SJSA1 (cell line): ENCODE measurements around the gene ZNF688. TPM values are rescaled to one million over a fixed set of nuclear protein-coding genes. Genes with fewer than 3 reads are reported as not detected.

Source experiments
- DNase-seq, 2 experiments: peaks; one replicate each; pipeline ENCODE4 v3.0.0-alpha.2; 2015 to 2020; ENCODE audit warnings: low spot score in 2 of 2, low read depth in 1 of 2
- H3K27ac ChIP-seq: fragments of 250-450 bp; sonication (Bioruptor Pico); 2 replicates; pipeline ENCODE4 v1.5.1; 2020; ENCODE audit warnings: mild to moderate bottlenecking, moderate library complexity
- H3K27me3 ChIP-seq: fragments of 250-450 bp; sonication (Bioruptor Pico); replicated peaks from 2 replicates; pipeline ENCODE4 v1.5.1; 2020; ENCODE audit warnings: mild to moderate bottlenecking, moderate library complexity
- H3K36me3 ChIP-seq: fragments of 250-450 bp; sonication (Bioruptor Pico); 2 replicates; pipeline ENCODE4 v1.5.1; 2020; ENCODE audit warnings: mild to moderate bottlenecking
- H3K4me1 ChIP-seq: fragments of 250-450 bp; sonication (Bioruptor Pico); replicated peaks from 2 replicates; pipeline ENCODE4 v1.6.1; 2021; ENCODE audit warnings: mild to moderate bottlenecking
- H3K4me3 ChIP-seq: fragments of 250-450 bp; sonication (Bioruptor Pico); 2 replicates; pipeline ENCODE4 v1.5.1; 2020; ENCODE audit warnings: mild to moderate bottlenecking
- H3K9me3 ChIP-seq: fragments of 250-450 bp; sonication (Bioruptor Pico); replicated peaks from 2 replicates; pipeline ENCODE4 v1.5.1; 2020; ENCODE audit warnings: mild to moderate bottlenecking
- total RNA-seq: library from RNA; depleted of rRNA; stranded (reverse); fragments of >200 nt; shearing (Covaris generic); gene quantifications from 2 replicates; pipeline ENCODE4 v1.2.3, GENCODE V29; 2014

ZNF688 gene
- total RNA-seq, 1 experiment from 2014 or later = 7.3 TPM

GRCh38 chr16:30557957-30558788, 13.3 kb downstream of the ZNF688 start, which contains the start of gene ZNF764:
TSS of gene ZNF764 (minus strand) at chr16:30558374. CDS start at chr16:30558182, 192 bp downstream.
- Histone ChIP-seq H3K27me3 (no peaks in the 10 kb centered on the region), H3K4me1 (peaks cover 10% of the 10 kb centered on the region), H3K4me3 (peak within 1 kb of the TSS; percentile 75), H3K27ac (peak within 1 kb of the TSS; percentile 76), H3K9me3 (no peaks in the 10 kb centered on the region), H3K36me3 (peaks cover 31% of the 10 kb centered on the region)
- DNase-seq = peak; percentile 96 to 98

- Histone ChIP-seq H3K4me3 (peak overlapping the region; percentile 75), H3K27me3 (no peaks in the 10 kb centered on the region), H3K27ac (peak overlapping the region; percentile 76), H3K4me1 (peaks cover 10% of the 10 kb centered on the region), H3K9me3 (no peaks in the 10 kb centered on the region), H3K36me3 (peaks cover 34% of the 10 kb centered on the region)
- DNase-seq = no peak
These were observed 13.9 kb downstream of the ZNF688 start for GRCh38 chr16:30557707-30557956.

GRCh38 chr16:30556125-30556473, 15.4 kb downstream of the ZNF688 start:
- Histone ChIP-seq H3K9me3 (no peaks in the 10 kb centered on the region), H3K27ac (no peak overlapping the region), H3K27me3 (no peaks in the 10 kb centered on the region), H3K4me3 (no peak overlapping the region), H3K36me3 (peaks cover 34% of the 10 kb centered on the region), H3K4me1 (peaks cover 10% of the 10 kb centered on the region)
- DNase-seq = no peak

- H3K4me1 ChIP-seq = peaks cover 10% of the 10 kb centered on the region
- H3K36me3 ChIP-seq = peaks cover 34% of the 10 kb centered on the region
- no peak overlapping the region for H3K4me3 ChIP-seq
- H3K27me3 ChIP-seq = no peaks in the 10 kb centered on the region
- no peak overlapping the region for H3K27ac ChIP-seq
- no peaks in the 10 kb centered on the region for H3K9me3 ChIP-seq
- DNase-seq = no peak
These were observed 16.0 kb downstream of the ZNF688 start for GRCh38 chr16:30555315-30556124.

GRCh38 chr16:30554557-30555314, 16.8 kb downstream of the ZNF688 start:
- peaks cover 10% of the 10 kb centered on the region for H3K4me1 ChIP-seq
- H3K27me3 ChIP-seq = no peaks in the 10 kb centered on the region
- H3K4me3 ChIP-seq = no peak overlapping the region
- no peak overlapping the region for H3K27ac ChIP-seq
- no peaks in the 10 kb centered on the region for H3K9me3 ChIP-seq
- DNase-seq = no peak
- peaks cover 34% of the 10 kb centered on the region for H3K36me3 ChIP-seq

- H3K4me1 ChIP-seq = peaks cover 15% of the 10 kb centered on the region
- no peak overlapping the region for H3K27ac ChIP-seq
- no peaks in the 10 kb centered on the region for H3K27me3 ChIP-seq
- no peak overlapping the region for H3K4me3 ChIP-seq
- peaks cover 34% of the 10 kb centered on the region for H3K36me3 ChIP-seq
- no peaks in the 10 kb centered on the region for H3K9me3 ChIP-seq
- DNase-seq = no peak
These were observed 18.1 kb downstream of the ZNF688 start for GRCh38 chr16:30553393-30553899.

GRCh38 chr16:30552956-30553355, 18.6 kb downstream of the ZNF688 start:
- Histone ChIP-seq H3K4me3 (no peak overlapping the region), H3K4me1 (peaks cover 15% of the 10 kb centered on the region), H3K27me3 (no peaks in the 10 kb centered on the region), H3K27ac (no peak overlapping the region), H3K9me3 (no peaks in the 10 kb centered on the region), H3K36me3 (peaks cover 34% of the 10 kb centered on the region)
- DNase-seq = no peak

GRCh38 chr16:30551781-30552180, 19.7 kb downstream of the ZNF688 start:
- H3K4me3 ChIP-seq = no peak overlapping the region
- no peaks in the 10 kb centered on the region for H3K9me3 ChIP-seq
- no peak overlapping the region for H3K27ac ChIP-seq
- H3K36me3 ChIP-seq = peaks cover 34% of the 10 kb centered on the region
- no peaks in the 10 kb centered on the region for H3K27me3 ChIP-seq
- DNase-seq = no peak
- H3K4me1 ChIP-seq = peaks cover 15% of the 10 kb centered on the region

- peaks cover 9% of the 10 kb centered on the region for H3K4me1 ChIP-seq
- peaks cover 8% of the 10 kb centered on the region for H3K36me3 ChIP-seq
- H3K4me3 ChIP-seq = no peak overlapping the region
- no peak for DNase-seq
- no peaks in the 10 kb centered on the region for H3K9me3 ChIP-seq
- H3K27me3 ChIP-seq = no peaks in the 10 kb centered on the region
- no peak overlapping the region for H3K27ac ChIP-seq
These were observed 22.9 kb downstream of the ZNF688 start for GRCh38 chr16:30548416-30549253.

- Histone ChIP-seq H3K9me3 (no peaks in the 10 kb centered on the region), H3K36me3 (no peaks in the 10 kb centered on the region), H3K27me3 (no peaks in the 10 kb centered on the region), H3K4me1 (peaks cover 14% of the 10 kb centered on the region), H3K4me3 (no peak overlapping the region), H3K27ac (no peak overlapping the region)
- DNase-seq = no peak
These were observed 25.4 kb downstream of the ZNF688 start for GRCh38 chr16:30546115-30546514.

GRCh38 chr16:30543067-30543466, 28.4 kb downstream of the ZNF688 start:
- no peak for DNase-seq
- peaks cover 5% of the 10 kb centered on the region for H3K4me1 ChIP-seq
- H3K27me3 ChIP-seq = no peaks in the 10 kb centered on the region
- no peak overlapping the region for H3K4me3 ChIP-seq
- no peaks in the 10 kb centered on the region for H3K9me3 ChIP-seq
- no peaks in the 10 kb centered on the region for H3K36me3 ChIP-seq
- no peak overlapping the region for H3K27ac ChIP-seq

GRCh38 chr16:30541502-30542329, 29.8 kb downstream of the ZNF688 start:
- H3K27me3 ChIP-seq = no peaks in the 10 kb centered on the region
- H3K4me1 ChIP-seq = peaks cover 5% of the 10 kb centered on the region
- no peak overlapping the region for H3K4me3 ChIP-seq
- peak in 1 of 2 experiments; percentile 12 for DNase-seq
- H3K36me3 ChIP-seq = no peaks in the 10 kb centered on the region
- no peak overlapping the region for H3K27ac ChIP-seq
- H3K9me3 ChIP-seq = no peaks in the 10 kb centered on the region
